OCI-M2 (cell line): ENCODE data around the gene BCAS1.

Experiments
- DNase-seq: peaks from one replicate; lab custom pipeline; 2025; ENCODE audit not compliant: unreplicated experiment; lab: John Stamatoyannopoulos, UW

Gene BCAS1

DNA sequence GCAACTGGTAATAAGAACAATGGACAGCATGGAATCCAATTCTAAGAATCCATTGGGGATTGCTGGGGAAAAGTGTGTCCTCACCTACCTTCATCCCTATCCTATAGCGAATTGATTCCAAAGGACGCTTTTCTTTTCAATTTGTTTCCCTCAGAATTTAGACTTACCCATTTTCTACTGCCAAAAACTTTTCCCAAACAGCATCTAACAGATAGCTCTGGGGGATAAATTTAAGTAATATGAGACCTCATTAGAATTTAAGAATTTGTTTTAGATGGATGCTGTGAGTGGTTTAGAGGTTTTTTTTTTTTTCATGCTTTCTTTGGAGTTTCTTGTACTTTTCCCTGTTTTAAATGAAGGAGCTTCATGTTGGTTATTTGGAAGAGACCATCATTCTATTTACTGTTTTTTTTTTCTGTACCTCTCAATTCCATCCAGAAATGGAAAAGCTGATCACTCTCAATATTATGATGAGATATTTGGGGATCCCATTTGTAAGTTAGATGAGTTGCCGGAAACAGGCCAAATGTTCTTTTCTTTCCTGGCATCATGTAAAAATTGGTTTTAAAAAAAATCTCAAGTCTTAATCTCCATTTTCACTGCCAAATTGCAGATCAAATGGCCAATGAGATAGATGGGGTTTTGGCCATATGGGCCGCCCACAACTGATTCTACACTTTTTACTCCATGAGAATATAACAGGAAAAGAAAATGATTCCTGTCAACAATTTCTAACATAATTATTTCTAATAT, 105.7 kb downstream of the BCAS1 start:
- DNase-seq, result no peak

DNA sequence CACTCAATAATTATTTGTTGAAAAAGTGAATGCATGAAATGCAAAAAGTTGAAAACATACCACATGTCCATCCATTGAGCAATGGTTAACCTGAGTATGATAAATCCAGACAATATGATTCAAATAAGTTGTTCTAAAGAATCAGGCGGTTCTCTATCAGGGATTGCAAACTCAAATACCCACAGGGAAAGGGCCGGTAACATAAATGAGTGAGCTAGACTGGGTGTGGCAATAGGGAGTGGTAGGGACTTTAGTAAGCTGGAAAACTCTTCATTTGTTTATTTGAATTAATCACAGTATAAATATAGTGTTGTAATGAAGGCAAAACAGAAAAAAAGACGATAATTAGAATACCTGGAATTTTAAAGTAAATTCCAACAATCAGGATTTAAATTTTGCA, 106.3 kb downstream of the BCAS1 start:
- no peak for DNase-seq

- no peak for DNase-seq
Observed at GRCh38 chr20:53963635-53964034, 106.8 kb downstream of the BCAS1 start.

DNA sequence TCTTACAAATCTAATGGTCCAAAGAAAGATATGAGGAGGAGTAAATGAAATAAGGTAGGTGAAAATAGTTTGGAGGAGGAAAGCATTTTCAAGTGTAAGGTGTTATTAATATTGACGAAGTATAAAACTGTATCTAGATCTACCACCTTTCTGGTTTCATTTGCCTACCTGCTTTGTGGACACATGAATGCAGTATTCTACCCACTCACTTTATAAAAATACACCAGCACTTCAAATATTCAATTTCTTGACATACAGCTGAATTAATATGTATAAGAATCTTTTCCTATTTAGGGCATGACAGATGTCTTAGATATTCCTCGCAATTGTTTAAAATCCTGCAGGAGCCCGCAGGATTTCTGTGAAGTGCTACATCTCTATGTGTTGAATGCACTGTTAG, 108.0 kb downstream of the BCAS1 start:
- no peak for DNase-seq

DNA sequence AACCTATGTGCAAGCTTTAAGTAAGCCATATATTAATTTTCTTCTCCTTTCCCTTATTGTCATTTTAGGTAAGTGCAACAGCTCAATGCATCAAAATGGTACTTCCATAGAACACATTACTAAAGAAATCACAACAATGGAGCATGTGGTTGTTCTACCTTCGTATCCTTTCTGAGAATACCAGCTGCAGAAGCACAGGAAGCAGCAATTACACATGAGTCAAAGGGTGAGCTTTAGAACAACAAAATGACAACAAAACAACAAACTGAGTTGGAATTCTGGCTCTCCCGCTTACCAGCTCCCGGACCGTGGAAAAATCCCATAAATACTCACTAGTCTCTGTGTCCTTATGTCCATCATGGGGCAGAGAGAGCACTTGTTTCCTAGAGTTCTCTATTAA, 108.9 kb downstream of the BCAS1 start:
- DNase-seq, result no peak

- DNase-seq, result no peak
Observed at GRCh38 chr20:53960579-53961272, 109.7 kb downstream of the BCAS1 start.

DNA sequence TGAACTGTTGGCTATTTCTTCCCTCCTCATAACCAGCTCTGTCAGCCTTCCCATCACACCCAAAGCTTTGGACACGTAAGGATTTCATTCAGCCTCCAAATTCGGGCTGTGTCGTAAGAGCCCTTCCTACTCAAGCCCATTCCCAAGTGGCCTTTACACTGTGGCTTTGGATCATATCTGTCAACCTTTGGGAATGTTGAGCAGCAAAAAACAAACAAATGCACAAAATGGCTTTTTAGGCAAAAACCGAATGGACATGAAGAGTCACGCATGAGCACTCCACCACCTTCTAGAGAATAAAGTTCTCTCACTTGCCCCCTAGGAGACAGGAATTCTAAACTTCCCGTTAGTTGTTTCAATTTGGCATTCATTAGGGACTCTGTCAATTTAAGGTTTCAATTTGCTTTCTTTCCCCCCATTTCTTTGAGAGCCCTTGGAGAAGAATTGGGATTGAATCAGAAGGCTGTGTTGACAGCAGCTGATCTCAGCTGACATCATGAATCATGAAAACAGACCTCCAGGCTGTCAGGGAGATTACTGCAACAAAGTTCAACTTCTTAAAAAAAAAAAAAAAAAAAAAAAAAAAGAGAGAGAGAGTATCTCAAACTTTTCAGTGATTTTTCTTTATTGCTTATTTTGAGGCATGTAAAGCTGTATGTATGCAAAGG, 110.3 kb downstream of the BCAS1 start:
- DNase-seq, result no peak

GRCh38 chr20:53958260-53958659, 112.1 kb downstream of the BCAS1 start:
- DNase-seq, result no peak

GRCh38 chr20:53957451-53958172, 112.8 kb downstream of the BCAS1 start:
- no peak for DNase-seq

- DNase-seq, result no peak
Observed at GRCh38 chr20:53956013-53956715, 114.2 kb downstream of the BCAS1 start.

DNA sequence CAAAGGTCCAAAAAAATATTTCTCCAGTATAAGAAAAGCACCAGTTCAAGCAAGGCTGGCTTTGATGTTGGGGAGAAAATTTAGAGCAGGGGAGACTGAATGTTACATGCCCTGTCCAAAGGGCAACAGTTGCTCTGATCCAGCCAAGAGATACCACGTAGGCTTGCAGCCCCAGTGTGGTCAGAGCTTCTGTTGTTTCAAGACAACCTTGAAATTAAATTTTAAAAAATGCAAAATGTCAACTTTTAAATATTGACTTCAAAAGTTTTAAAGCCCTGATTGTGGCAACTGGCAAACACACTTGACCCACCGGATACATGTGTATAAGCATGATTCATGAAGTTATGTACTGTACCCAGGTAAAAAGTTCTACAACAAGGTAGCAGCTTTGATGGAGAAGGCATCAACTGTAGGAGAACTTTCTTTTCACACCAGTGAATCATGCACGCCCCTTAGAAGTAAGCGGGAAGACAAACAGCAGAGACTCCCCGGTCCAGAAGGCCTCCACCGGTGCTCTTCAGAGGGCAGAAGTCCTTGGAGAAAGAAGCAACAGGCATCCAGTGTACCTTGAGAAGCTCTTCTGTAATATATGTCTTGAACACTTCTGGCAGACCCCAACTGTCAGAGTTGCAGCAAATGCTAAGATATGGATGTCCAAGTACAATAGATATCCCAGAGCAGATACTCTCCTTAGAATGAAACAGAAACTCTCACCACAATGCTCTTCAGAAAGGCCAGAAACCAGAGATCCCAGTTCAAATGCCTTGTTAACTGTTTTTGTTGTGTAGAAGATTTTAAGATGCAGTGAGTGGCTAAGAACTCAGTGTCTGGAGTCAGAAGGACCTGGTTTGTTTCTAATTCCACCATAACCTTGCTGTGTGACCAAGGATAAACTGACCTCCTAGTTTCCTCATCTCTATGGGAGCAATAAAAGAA, 115.4 kb downstream of the BCAS1 start:
- DNase-seq, result no peak

GRCh38 chr20:53952528-53953096, 117.8 kb downstream of the BCAS1 start:
- no peak for DNase-seq

DNA sequence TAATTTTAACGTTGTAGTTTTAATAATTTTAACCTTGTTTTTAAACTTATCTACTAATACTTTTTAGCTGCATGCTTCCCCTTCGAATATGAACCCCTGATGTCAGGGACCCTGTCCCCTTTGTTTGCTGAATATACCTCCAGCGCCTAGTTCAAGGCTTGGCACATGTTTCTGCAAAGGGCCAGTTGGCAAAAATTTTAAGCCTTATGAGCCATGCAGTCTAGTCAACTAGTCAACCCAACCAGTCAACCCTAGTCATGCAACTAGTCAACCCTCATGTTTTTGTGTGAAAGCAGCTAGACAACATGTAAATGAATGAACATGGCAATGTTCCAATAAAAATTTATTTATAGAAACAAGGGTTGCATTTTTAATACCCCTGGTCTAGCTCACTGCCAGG, 119.8 kb downstream of the BCAS1 start:
- no peak for DNase-seq

DNA sequence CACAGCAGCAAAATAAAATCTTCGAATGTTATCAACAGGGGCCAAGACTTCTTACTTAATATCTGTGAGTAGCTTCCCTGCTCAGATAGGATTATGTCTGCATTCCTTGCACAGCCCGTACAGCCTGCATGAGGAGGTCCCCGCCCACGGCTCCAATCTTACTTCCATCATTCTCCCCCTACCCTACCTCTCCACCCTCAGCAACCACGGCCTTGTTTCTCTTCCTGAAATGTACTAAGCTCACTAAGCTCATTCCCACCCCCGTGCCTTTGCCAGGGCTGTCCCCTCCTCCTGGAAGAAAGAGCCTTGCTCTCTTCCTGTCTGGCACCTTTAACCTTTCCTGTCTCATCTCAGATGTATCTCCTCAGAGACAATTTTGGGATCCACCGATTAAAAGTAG, 120.4 kb downstream of the BCAS1 start:
- no peak for DNase-seq

DNA sequence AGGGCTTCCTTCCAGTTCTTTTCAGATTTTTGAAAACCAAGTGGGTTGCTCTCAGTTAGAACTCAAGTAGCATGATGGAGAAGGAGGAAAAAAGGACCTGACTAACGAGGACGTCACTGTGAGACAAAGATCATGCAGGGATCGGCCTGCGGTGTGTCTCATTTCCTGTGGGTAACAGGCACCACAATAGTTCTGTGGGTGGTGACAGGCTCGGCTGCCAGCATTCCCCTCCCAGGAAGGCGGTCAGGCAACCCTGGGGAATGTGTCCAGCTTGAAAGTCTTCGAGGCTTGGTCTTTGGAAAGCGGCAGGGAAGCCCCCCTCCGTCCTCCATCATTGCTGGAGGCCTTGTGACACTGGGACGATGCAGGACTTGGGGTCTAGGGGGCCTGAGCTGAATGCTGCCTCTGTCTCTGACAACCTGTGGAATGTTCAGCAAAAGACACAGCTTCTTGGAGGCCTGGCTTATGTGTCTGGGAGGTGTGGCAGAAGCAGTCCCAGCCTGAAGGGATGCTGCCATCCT, 121.0 kb downstream of the BCAS1 start:
- DNase-seq, result no peak

GRCh38 chr20:53948383-53949318, 121.7 kb downstream of the BCAS1 start:
- DNase-seq, result no peak

DNA sequence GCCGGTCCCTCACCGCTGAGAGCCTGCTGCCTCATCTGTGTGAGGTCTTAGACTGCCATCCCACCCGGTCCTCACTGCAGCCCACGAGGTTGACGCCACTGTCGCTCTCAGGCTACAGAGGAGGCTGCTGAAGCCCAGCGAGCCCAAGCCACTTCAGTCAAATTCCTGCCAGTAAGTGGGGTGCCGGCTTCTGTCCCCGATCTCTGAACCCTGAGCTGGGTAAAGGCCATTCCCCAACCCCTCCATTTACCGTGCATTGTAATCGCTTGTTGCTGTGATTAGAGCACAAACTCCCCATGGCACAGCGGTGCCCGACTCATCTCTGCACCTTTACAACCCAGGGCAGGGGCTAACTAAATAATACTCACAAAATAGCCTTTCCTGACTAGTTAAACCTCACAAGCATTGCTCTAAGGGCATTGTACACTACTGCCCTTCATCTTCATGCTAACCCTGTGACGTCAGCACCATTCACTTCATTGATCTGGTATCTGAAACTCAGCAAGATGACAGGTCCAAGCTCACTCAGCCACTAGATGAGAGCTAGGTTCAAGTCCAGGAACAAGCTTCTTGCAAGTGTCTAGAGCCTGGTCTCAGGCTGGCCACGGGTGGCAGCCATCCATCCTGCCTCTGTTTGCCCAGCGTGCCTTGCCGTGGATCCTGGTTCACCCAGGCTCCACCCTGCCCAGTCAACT, 122.7 kb downstream of the BCAS1 start:
- DNase-seq, result no peak

DNA sequence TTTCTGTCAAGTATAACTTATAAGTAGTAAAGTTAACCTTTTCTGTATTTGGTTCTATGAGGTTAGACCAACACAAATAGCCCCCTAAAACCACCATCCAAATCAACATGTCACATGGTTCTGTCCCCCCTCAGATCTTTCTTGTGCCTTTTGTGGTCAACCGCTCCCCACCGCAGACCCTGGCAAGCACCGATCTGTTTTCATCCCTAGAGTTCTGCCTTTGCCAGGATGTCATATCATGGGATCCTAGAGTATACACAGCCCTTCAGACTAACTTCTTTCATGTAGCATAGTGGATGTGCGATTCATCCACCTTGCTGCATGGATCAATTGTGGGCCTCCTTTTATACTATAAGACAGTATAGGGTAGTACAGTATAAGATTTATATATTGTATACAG, 124.3 kb downstream of the BCAS1 start:
- DNase-seq, result no peak
